K562 (cell line): ENCODE results near the gene GNGT2. TPM values are rescaled to one million over a fixed set of nuclear protein-coding genes. Genes with fewer than 3 reads are reported as not detected.

ENCODE experiments used
- BRF1 ChIP-seq: IDR thresholded peaks from 3 replicates; pipeline ENCODE4 v1.6.1; 2011; ENCODE audit warnings: borderline replicate concordance, mild to moderate bottlenecking; ENCODE audit not compliant: insufficient read length; ENCODE audit errors: extremely low read depth
- CHD4 ChIP-seq: fragments of 200-600 bp; sonication (generic); IDR thresholded peaks from 3 replicates; pipeline ENCODE4 v1.6.1; 2012; ENCODE audit warnings: low read depth, mild to moderate bottlenecking, mixed read lengths, low read length, inconsistent platforms; ENCODE audit not compliant: insufficient read depth, insufficient replicate concordance, poor library complexity, severe bottlenecking
- CREB3 ChIP-seq: fragments of 450-650 bp; conservative IDR thresholded peaks from 2 replicates; pipeline ENCODE4 v1.6.1; 2016; ENCODE audit warnings: missing genetic modification characterization, low read depth, mild to moderate bottlenecking, missing compliant biosample characterization, moderate library complexity
- E2F8 ChIP-seq: fragments of 450-650 bp; IDR thresholded peaks from 2 replicates; pipeline ENCODE4 v1.7.1; 2018; ENCODE audit warnings: mild to moderate bottlenecking, low read depth; ENCODE audit not compliant: partially characterized antibody
- MECOM ChIP-seq: fragments of 250-450 bp; sonication (Bioruptor Pico); IDR thresholded peaks from 2 replicates; pipeline ENCODE4 v1.8.0; 2022; ENCODE audit warnings: inconsistent platforms
- NFXL1 ChIP-seq: fragments of 450-650 bp; formaldehyde crosslinking; IDR thresholded peaks from 2 replicates; pipeline ENCODE4 v1.4.0; 2021; ENCODE audit warnings: mild to moderate bottlenecking
- NR4A1 ChIP-seq, 2 experiments: fragments of 250-450 bp in 1 of 2; fragments of 450-650 bp in 1 of 2; sonication (Bioruptor Pico) in 1 of 2; IDR thresholded peaks; 2 replicates each; pipeline versions ENCODE4 v1.4.0 to v1.6.1; 2016 to 2020; ENCODE audit warnings: mild to moderate bottlenecking in 2 of 2, missing compliant biosample characterization in 1 of 2, missing genetic modification characterization in 1 of 2, moderate library complexity in 1 of 2
- PTTG1 ChIP-seq: fragments of 450-650 bp; IDR thresholded peaks from 2 replicates; pipeline ENCODE4 v1.6.1; 2016; ENCODE audit warnings: low read depth, mild to moderate bottlenecking, missing genetic modification characterization, missing compliant biosample characterization
- PYGO2 ChIP-seq: fragments of 450-650 bp; IDR thresholded peaks from 2 replicates; pipeline ENCODE4 v1.6.1; 2016; ENCODE audit warnings: mild to moderate bottlenecking, missing genetic modification characterization, moderate library complexity, missing compliant biosample characterization
- RAD51 ChIP-seq: fragments of 450-650 bp; IDR thresholded peaks from 2 replicates; pipeline ENCODE4 v1.7.1; 2016; ENCODE audit warnings: low read depth, mild to moderate bottlenecking, borderline replicate concordance
- RBM34 ChIP-seq: fragments of 200-400 bp; formaldehyde crosslinking; IDR thresholded peaks from 2 replicates; pipeline ENCODE4 v1.6.1; 2018; ENCODE audit warnings: low read length, borderline replicate concordance; ENCODE audit not compliant: insufficient read depth
- SMAD4 ChIP-seq: fragments of 250-450 bp; sonication (Bioruptor Pico); conservative IDR thresholded peaks from 2 replicates; pipeline ENCODE4 v1.8.0; 2021; ENCODE audit warnings: inconsistent platforms, mild to moderate bottlenecking, moderate library complexity
- TAF15 ChIP-seq: fragments of 200-400 bp; formaldehyde crosslinking; IDR thresholded peaks from 2 replicates; pipeline ENCODE4 v1.6.1; 2017; ENCODE audit warnings: mild to moderate bottlenecking, low read depth, low read length, moderate library complexity
- ZNF507 ChIP-seq: conservative IDR thresholded peaks from 2 replicates; pipeline ENCODE4 v1.6.1; 2017; ENCODE audit warnings: missing genetic modification characterization, missing compliant biosample characterization
- ZNF592 ChIP-seq: fragments of 450-650 bp; IDR thresholded peaks from 2 replicates; pipeline ENCODE4 v1.6.1; 2017; ENCODE audit warnings: antibody characterized with exemption, mild to moderate bottlenecking
- ZNF740 ChIP-seq, 3 experiments: fragments of 200-800 bp in 1 of 3; sonication (Bioruptor generic) in 1 of 3; sonication (generic) in 1 of 3; formaldehyde crosslinking in 1 of 3; IDR thresholded peaks; 2 replicates each; pipeline versions ENCODE4 v1.6.1 to v1.8.0; 2016 to 2022; ENCODE audit warnings: mild to moderate bottlenecking in 2 of 3, missing compliant biosample characterization in 2 of 3, missing genetic modification characterization in 2 of 3, missing genetic modification reagents in 1 of 3
- polyA plus RNA-seq, 8 experiments: library from polyadenylated mRNA; depleted of rRNA in 4 of 8; stranded (reverse) in 5 of 8; unstranded in 3 of 8; fragments of >200 nt; fragmentation: Nextera tagmentation in 2 of 8; fragmentation: Illumina TruSeq in 1 of 8; extraction: Ambion mirVana in 2 of 8; extraction: Trizol in 1 of 8; gene quantifications; 2 replicates each; pipeline versions ENCODE4 v1.2.1 to v1.2.3, GENCODE V29; 2011 to 2014; ENCODE audit warnings: inconsistent platforms in 1 of 8, missing spikeins in 1 of 8
- total RNA-seq, 7 experiments: library from RNA; depleted of rRNA in 6 of 7; stranded (reverse); fragments of >200 nt in 6 of 7; fragmentation: Illumina TruSeq in 2 of 7; extraction: Trizol in 2 of 7; gene quantifications; 2 replicates each; pipeline versions ENCODE4 v1.2.1 to v1.2.3, GENCODE V29; 2011 to 2021; ENCODE audit warnings: low replicate concordance in 1 of 7

Gene GNGT2
- total and polyA plus RNA-seq, 9 of the 15 experiments (the other 6 are each of a cell fraction or from before 2014, with no cell fraction given) = not detected

- TF ChIP-seq ZNF592 (peak; percentile 88), ZNF507 (tag) (peak; percentile 50; the same call in 1 of the 2 replicates), E2F8 (no peak), TAF15 (no peak), NR4A1 (CRISPR knock-in tag; IDR thresholded peaks at IDR 0.05) (no peak), NR4A1 (tag; IDR thresholded peaks at IDR 0.05) (0 out of 2 replicates have a peak, but pooled peaks have one; percentile 53), CHD4 (no peak), BRF1 (no peak), CREB3 (tag) (0 out of 2 replicates have a peak, but pooled peaks have one; percentile 37), RBM34 (no peak), MECOM (CRISPR knock-in tag) (no peak), ZNF740 (CRISPR knock-in tag; IDR thresholded peaks at IDR 0.05) (no peak), ZNF740 (tag; IDR thresholded peaks at IDR 0.05) (peak in 1 of 2 experiments; percentile 71; a peak in 2 of 4 replicates), PYGO2 (tag) (peak; percentile 55; the same call in 1 of the 2 replicates), PTTG1 (tag) (peak; percentile 47; the same call in 1 of the 2 replicates), RAD51 (no peak), NFXL1 (CRISPR knock-in tag) (no peak), SMAD4 (CRISPR knock-in tag) (peak; percentile 56)
Observed at GRCh38 chr17:49234509-49235080, 24.2 kb upstream of the GNGT2 start (continued).
